ENCODE measurements around the gene MYH14. TPM values are rescaled to one million over a fixed set of nuclear protein-coding genes. Genes with fewer than 3 reads are reported as not detected.
"Not testable (repeated sequence)": the region's sequence is repeated elsewhere in the genome, so short reads cannot be mapped to it uniquely, and the experiment has no call there.

MYH14 gene
- total and polyA plus RNA-seq, 2 of the 4 experiments (the other 2 are of a cell fraction), result not detected

DNA sequence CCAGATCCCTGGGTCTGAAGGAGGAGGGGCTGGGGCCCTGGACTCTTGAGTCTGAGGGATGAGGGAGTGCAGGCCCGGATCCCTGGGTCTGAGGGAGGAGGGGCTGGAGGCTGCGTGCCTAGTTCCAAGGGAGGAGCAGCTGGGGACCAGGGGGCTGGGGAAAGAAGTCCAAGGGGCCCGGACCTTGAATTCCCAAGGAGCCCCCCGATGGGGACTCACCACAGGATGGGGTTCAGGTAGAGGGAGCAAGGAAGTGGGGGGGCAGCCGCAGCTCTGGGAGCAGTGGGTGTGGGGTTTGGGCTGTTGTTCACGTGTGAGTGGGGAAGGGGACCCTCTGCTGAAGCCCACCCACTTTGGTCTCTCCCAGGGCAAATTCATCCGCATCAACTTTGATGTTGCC, 23.1 kb downstream of the MYH14 start:
- intact Hi-C loops (cut with micrococcal nuclease) (no loop called here), dilution Hi-C loops (cut with HindIII; ENCODE audit: low sequenced_read_pairs, unreplicated experiment) (no loop called here), in situ Hi-C loops (cut with MboI; ENCODE audit: low sequenced_read_pairs) (no loop called here)
- H3K18ac ChIP-seq (ENCODE audit: low read depth, low read length), result no peak overlapping the region
- DNase-seq (no peak), ATAC-seq (ENCODE audit: low read depth) (no peak)
- no peak overlapping the region for H3K23ac ChIP-seq (ENCODE audit: low read depth, low read length)
- H4K8ac ChIP-seq (ENCODE audit: low read depth in 2 of 2, low read length in 2 of 2), result no peak overlapping the region
- H3K4ac ChIP-seq (ENCODE audit: low read depth, low read length), result no peak overlapping the region
- H4K20me1 ChIP-seq (ENCODE audit: insufficient read depth, low read length), result no peaks in the 10 kb centered on the region
- H2AK9ac ChIP-seq (replicated peaks; ENCODE audit: low read depth, low read length, poor library complexity), result no peak overlapping the region
- H2AK5ac ChIP-seq (ENCODE audit: low read depth, low read length), result no peak overlapping the region
- H3K4me1 ChIP-seq (ENCODE audit: control insufficient read depth, insufficient read depth, low read length), result no peaks in the 10 kb centered on the region
- no peak overlapping the region for H3K56ac ChIP-seq (ENCODE audit: extremely low read depth, insufficient read depth, low read length)
- no peak overlapping the region for H3K27ac ChIP-seq (ENCODE audit: insufficient read depth, low read length)
- no peak overlapping the region for H2AFZ ChIP-seq (replicated peaks; ENCODE audit: low read length, poor library complexity)
- H3K9me3 ChIP-seq (ENCODE audit: control insufficient read depth, insufficient read depth, low read length), result peaks cover 24% of the 10 kb centered on the region
- no peaks in the 10 kb centered on the region for H3K27me3 ChIP-seq (ENCODE audit: control insufficient read depth, insufficient read depth, low read length)
- H3K4me2 ChIP-seq (ENCODE audit: low read depth, low read length), result no peak overlapping the region
- no peak overlapping the region for H4K91ac ChIP-seq (ENCODE audit: insufficient read depth, low read depth, low read length)
- H3K79me1 ChIP-seq (ENCODE audit: low read depth in 1 of 2, low read length in 2 of 2), result no peaks in the 10 kb centered on the region
- H3K14ac ChIP-seq (replicated peaks; ENCODE audit: low read depth, low read length), result no peak overlapping the region
- H2BK120ac ChIP-seq (ENCODE audit: low read depth, low read length), result no peak overlapping the region
- no peak for TF ChIP-seq MXI1 (IDR thresholded peaks at IDR 0.05; ENCODE audit: borderline replicate concordance, low read depth, low read length)
- no peak for TF ChIP-seq RAD21 (IDR thresholded peaks at IDR 0.05; ENCODE audit: low read length)
- no peak overlapping the region for H2BK5ac ChIP-seq (ENCODE audit: low read depth, low read length, poor library complexity, severe bottlenecking)
- no peak overlapping the region for H4K5ac ChIP-seq (ENCODE audit: low read depth, low read length)
- no CpG with 5 or more reads among the region's 7 CpGs for WGBS, 2 experiments (ENCODE audit: extremely low coverage in 2 of 2, insufficient read length in 1 of 2)
- H2BK15ac ChIP-seq (ENCODE audit: low read depth, low read length), result no peak overlapping the region
- no peak overlapping the region for H3K4me3 ChIP-seq (ENCODE audit: insufficient read depth, low read depth, low read length)
- no peak overlapping the region for H2BK20ac ChIP-seq (ENCODE audit: low read depth, low read length)
- BruUV-seq (replicated peaks), result no TSS peak
- ChIA-PET CTCF (no interaction called here), POLR2A (ENCODE audit: unreplicated experiment) (no interaction called here)
- no peaks in the 10 kb centered on the region for H3K36me3 ChIP-seq (ENCODE audit: control insufficient read depth, insufficient read depth, low read length)
- H3K9ac ChIP-seq (ENCODE audit: low read depth, low read length), result no peak overlapping the region
- H3K9me1 ChIP-seq (ENCODE audit: insufficient read depth, low read length), result no peaks in the 10 kb centered on the region

DNA sequence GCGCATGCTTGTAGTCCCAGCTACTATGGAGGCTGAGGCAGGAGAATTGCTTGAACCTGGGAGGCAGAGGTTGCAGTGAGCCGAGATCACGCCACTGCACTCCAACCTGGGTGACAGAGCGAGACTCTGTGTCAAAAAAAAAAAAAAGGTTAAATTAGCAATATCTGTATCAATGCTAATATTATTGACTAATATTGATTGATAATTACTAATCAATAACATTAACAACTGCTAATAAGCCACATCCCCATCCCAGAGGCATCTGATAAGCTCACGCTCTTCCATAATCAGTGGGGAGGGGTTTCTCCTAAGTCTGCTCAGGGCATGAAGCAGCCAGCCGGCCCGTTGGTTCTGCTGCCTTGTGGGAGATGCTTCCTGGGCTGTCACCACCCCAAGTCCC, 24.7 kb downstream of the MYH14 start:
- DNase-seq; CTCF ChIA-PET; H3K23ac ChIP-seq (ENCODE audit: low read depth, low read length); intact Hi-C loops (cut with micrococcal nuclease); POLR2A ChIA-PET (ENCODE audit: unreplicated experiment); H3K9ac ChIP-seq (ENCODE audit: low read depth, low read length); H2BK20ac ChIP-seq (ENCODE audit: low read depth, low read length); BruUV-seq (replicated peaks); H2BK15ac ChIP-seq (ENCODE audit: low read depth, low read length); ATAC-seq (ENCODE audit: low read depth); H3K4me1 ChIP-seq (ENCODE audit: control insufficient read depth, insufficient read depth, low read length); H2BK5ac ChIP-seq (ENCODE audit: low read depth, low read length, poor library complexity, severe bottlenecking); H3K27me3 ChIP-seq (ENCODE audit: control insufficient read depth, insufficient read depth, low read length); H4K20me1 ChIP-seq (ENCODE audit: insufficient read depth, low read length); H4K8ac ChIP-seq (ENCODE audit: low read depth in 2 of 2, low read length in 2 of 2); H3K9me1 ChIP-seq (ENCODE audit: insufficient read depth, low read length); H3K56ac ChIP-seq (ENCODE audit: extremely low read depth, insufficient read depth, low read length); H3K79me1 ChIP-seq (ENCODE audit: low read depth in 1 of 2, low read length in 2 of 2); H3K14ac ChIP-seq (replicated peaks; ENCODE audit: low read depth, low read length); H2BK120ac ChIP-seq (ENCODE audit: low read depth, low read length); H2AK5ac ChIP-seq (ENCODE audit: low read depth, low read length); H4K91ac ChIP-seq (ENCODE audit: insufficient read depth, low read depth, low read length); H3K27ac ChIP-seq (ENCODE audit: insufficient read depth, low read length); H3K4me2 ChIP-seq (ENCODE audit: low read depth, low read length); H3K4ac ChIP-seq (ENCODE audit: low read depth, low read length); H2AFZ ChIP-seq (replicated peaks; ENCODE audit: low read length, poor library complexity); H2AK9ac ChIP-seq (replicated peaks; ENCODE audit: low read depth, low read length, poor library complexity); H3K36me3 ChIP-seq (ENCODE audit: control insufficient read depth, insufficient read depth, low read length); H3K4me3 ChIP-seq (ENCODE audit: insufficient read depth, low read depth, low read length); H3K18ac ChIP-seq (ENCODE audit: low read depth, low read length); H4K5ac ChIP-seq (ENCODE audit: low read depth, low read length); dilution Hi-C loops (cut with HindIII; ENCODE audit: low sequenced_read_pairs, unreplicated experiment); in situ Hi-C loops (cut with MboI; ENCODE audit: low sequenced_read_pairs): not testable (repeated sequence)
- peaks cover 22% of the 10 kb centered on the region; the same call in 1 of the 2 replicates for H3K9me3 ChIP-seq (ENCODE audit: control insufficient read depth, insufficient read depth, low read length)
- WGBS, 2 experiments (ENCODE audit: extremely low coverage in 2 of 2, insufficient read length in 1 of 2), result no CpG with 5 or more reads among the region's 7 CpGs

Data from IMR-90 (cell line).